OCI-LY7 (cell line): ENCODE measurements around the gene YBX2.

Experiments used
- CTCF ChIP-seq: fragments of 200-600 bp; sonication (generic); conservative IDR thresholded peaks from 2 replicates; pipeline ENCODE4 v1.5.1; 2014; ENCODE audit warnings: mild to moderate bottlenecking, antibody characterized with exemption, low read length, moderate library complexity, mixed read lengths
- EZH2phosphoT487 ChIP-seq: fragments of 200-600 bp; sonication (generic); IDR thresholded peaks from 2 replicates; pipeline ENCODE4 v1.6.1; 2018; ENCODE audit warnings: low read depth, borderline replicate concordance, mild to moderate bottlenecking, mixed run types, antibody characterized with exemption, low read length, moderate library complexity, mixed read lengths

DNA sequence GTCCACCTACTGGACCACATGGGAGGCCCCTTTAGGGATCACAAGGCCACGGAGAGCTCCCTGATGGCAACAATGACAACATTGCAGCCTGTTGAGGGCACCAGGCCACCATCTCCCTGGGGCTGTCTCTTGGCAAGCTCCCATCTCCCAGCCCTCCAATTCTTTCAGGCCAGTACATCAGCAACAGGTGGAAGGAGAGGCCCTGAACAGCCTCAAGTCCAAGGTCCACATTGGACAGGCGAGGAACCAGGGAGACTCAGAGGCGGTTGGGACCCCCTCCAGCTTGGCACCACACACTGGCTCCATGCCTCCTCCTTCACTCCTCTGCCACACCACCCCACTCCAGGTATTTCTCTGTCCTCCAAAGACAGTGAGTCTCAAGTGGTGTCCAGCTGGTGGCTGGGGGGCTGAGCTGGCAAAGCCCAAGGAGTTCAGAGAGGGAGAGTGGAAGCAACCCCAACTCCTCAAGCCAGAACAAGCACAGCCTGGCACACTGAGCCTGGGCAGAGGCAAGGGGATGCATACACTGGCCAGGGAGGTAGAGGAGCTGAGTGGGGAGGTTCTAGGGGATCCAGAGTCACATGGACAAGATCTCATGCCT lies 40.6 kb upstream of the YBX2 start:
- TF ChIP-seq CTCF (no peak), EZH2phosphoT487 (no peak)
